ENCODE data around the gene GLIPR1L1. TPM values are rescaled to one million over a fixed set of nuclear protein-coding genes. Genes with fewer than 3 reads are reported as not detected.

Gene GLIPR1L1
- total and polyA plus RNA-seq, 2 donors, result 0.05 TPM; not detected in 1

DNA sequence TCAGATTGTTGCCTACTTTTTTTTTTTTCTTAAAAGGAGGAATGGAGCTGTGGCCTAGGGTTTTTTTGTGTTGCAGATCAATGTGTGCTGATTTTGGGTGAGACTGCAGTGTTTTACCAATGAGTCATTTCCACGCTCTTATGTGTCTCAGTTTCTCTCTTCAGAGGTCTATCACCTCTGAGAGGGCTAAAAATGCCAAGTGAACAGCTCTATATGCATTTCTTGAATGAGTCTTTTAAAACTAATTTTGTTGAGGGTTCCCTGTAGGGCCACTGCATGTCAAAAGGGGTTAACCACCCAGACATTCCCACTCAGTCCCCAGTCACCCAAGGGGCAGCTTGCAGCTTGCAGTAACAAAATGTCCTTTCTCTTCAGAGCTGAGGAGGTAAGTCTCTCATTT lies 32.2 kb downstream of the GLIPR1L1 start:
- 97% methylated on average over 1 of the region's 1 CpG for WGBS
- H3K27ac ChIP-seq (ENCODE audit: low read depth in 1 of 2, low read length in 1 of 2), result no peak overlapping the region

DNA sequence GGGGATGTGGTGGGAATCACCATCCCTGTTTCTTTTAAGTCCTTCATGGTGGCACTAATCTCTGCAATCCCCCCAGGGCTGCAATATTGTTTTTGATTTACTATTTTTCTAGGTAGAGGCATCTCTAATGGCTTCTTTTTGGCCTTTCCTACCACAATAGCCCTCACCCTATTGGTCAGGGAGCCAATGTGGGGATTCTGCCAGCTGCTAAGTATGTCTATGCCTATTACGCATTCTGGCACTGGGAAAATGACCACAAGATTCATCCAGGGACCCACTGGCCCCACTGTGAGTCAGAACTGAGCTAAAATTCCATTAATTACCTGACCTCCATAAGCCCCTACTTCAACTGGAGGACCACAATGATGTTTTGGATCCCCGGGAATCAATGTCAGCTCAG lies 40.5 kb downstream of the GLIPR1L1 start:
- Histone ChIP-seq H3K27ac (ENCODE audit: low read depth in 1 of 2, low read length in 1 of 2) (no peak overlapping the region), H3K4me1 (ENCODE audit: control insufficient read depth in 2 of 2, insufficient read depth in 2 of 2, low read length in 2 of 2) (no peaks in the 10 kb centered on the region), H3K27me3 (ENCODE audit: control insufficient read depth in 2 of 2, insufficient read depth in 1 of 2, low read length in 1 of 2) (no peaks in the 10 kb centered on the region), H3K36me3 (ENCODE audit: control insufficient read depth in 2 of 2, insufficient read depth in 2 of 2, low read length in 1 of 2) (no peaks in the 10 kb centered on the region), H3K9me3 (ENCODE audit: control insufficient read depth in 2 of 2, insufficient read depth in 1 of 2, low read length in 1 of 2) (no peaks in the 10 kb centered on the region), H3K4me3 (ENCODE audit: low read length in 2 of 2) (no peak overlapping the region)
- no peak for DNase-seq (ENCODE audit: low read depth in 6 of 9, low spot score in 9 of 9)
- WGBS, result 97% methylated on average over 2 of the region's 2 CpGs

More for the DNA sequence above, 32.2 kb downstream of the GLIPR1L1 start:
- Histone ChIP-seq H3K36me3 (ENCODE audit: control insufficient read depth in 2 of 2, insufficient read depth in 2 of 2, low read length in 1 of 2) (no peaks in the 10 kb centered on the region), H3K4me3 (ENCODE audit: low read length in 2 of 2) (no peak overlapping the region), H3K9me3 (ENCODE audit: control insufficient read depth in 2 of 2, insufficient read depth in 1 of 2, low read length in 1 of 2) (no peaks in the 10 kb centered on the region), H3K27me3 (ENCODE audit: control insufficient read depth in 2 of 2, insufficient read depth in 1 of 2, low read length in 1 of 2) (no peaks in the 10 kb centered on the region), H3K4me1 (ENCODE audit: control insufficient read depth in 2 of 2, insufficient read depth in 2 of 2, low read length in 2 of 2) (no peaks in the 10 kb centered on the region)
- no peak for DNase-seq (ENCODE audit: low read depth in 6 of 9, low spot score in 9 of 9)

DNA sequence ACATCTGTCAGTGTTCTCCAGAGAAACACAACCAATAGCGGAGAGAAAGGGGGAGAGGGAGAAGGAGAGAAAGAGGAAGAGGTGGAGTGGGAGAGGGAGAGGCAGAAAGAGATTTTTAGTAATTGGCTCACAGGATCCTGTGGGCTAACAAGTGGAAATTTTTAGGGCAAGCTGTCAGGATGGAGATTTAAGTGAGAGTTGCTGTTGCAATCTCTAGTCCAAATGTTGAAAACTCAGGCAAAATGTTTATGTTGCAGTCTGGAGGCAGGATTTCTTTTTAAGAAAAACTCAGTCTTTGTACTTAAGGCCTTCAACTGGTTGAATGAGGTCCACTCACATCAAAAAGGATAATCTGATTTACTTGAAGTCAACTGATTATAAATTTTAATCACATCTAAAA lies 43.9 kb downstream of the GLIPR1L1 start:
- Histone ChIP-seq H3K9me3 (ENCODE audit: control insufficient read depth in 2 of 2, insufficient read depth in 1 of 2, low read length in 1 of 2) (no peaks in the 10 kb centered on the region), H3K4me1 (ENCODE audit: control insufficient read depth in 2 of 2, insufficient read depth in 2 of 2, low read length in 2 of 2) (no peaks in the 10 kb centered on the region), H3K27ac (ENCODE audit: low read depth in 1 of 2, low read length in 1 of 2) (no peak overlapping the region), H3K36me3 (ENCODE audit: control insufficient read depth in 2 of 2, insufficient read depth in 2 of 2, low read length in 1 of 2) (no peaks in the 10 kb centered on the region), H3K4me3 (ENCODE audit: low read length in 2 of 2) (no peak overlapping the region), H3K27me3 (ENCODE audit: control insufficient read depth in 2 of 2, insufficient read depth in 1 of 2, low read length in 1 of 2) (no peaks in the 10 kb centered on the region)
- WGBS, result 98% methylated on average over 1 of the region's 1 CpG
- no peak for DNase-seq (ENCODE audit: low read depth in 6 of 9, low spot score in 9 of 9)

DNA sequence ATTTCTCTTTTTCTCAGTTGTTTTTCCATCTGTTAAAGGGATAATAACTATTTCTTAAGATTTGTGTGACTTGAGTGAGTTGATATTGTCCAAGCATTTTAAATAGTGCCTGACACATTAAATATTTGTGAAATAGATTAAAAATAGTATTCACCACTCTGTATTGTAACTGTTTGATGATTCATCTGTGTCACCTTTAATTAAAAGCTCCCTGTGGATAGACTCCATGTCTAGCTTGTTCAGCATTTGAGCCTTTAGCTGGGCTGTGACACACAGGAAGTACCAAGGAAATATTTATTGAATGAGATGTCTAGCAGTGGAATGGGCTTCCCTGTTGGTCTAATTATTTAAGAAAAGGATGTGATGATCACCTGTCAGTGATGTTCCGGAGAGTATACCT lies 54.6 kb downstream of the GLIPR1L1 start:
- Histone ChIP-seq H3K27me3 (ENCODE audit: control insufficient read depth in 2 of 2, insufficient read depth in 1 of 2, low read length in 1 of 2) (no peaks in the 10 kb centered on the region), H3K27ac (ENCODE audit: low read depth in 1 of 2, low read length in 1 of 2) (no peak overlapping the region), H3K4me1 (ENCODE audit: control insufficient read depth in 2 of 2, insufficient read depth in 2 of 2, low read length in 2 of 2) (peaks cover 4 to 8% of the 10 kb centered on the region in 2 donors), H3K4me3 (ENCODE audit: low read length in 2 of 2) (no peak overlapping the region), H3K36me3 (ENCODE audit: control insufficient read depth in 2 of 2, insufficient read depth in 2 of 2, low read length in 1 of 2) (no peaks in the 10 kb centered on the region), H3K9me3 (ENCODE audit: control insufficient read depth in 2 of 2, insufficient read depth in 1 of 2, low read length in 1 of 2) (no peaks in the 10 kb centered on the region)
- 96% methylated on average over 1 of the region's 1 CpG for WGBS
- DNase-seq (ENCODE audit: low read depth in 6 of 9, low spot score in 9 of 9), result no peak

DNA sequence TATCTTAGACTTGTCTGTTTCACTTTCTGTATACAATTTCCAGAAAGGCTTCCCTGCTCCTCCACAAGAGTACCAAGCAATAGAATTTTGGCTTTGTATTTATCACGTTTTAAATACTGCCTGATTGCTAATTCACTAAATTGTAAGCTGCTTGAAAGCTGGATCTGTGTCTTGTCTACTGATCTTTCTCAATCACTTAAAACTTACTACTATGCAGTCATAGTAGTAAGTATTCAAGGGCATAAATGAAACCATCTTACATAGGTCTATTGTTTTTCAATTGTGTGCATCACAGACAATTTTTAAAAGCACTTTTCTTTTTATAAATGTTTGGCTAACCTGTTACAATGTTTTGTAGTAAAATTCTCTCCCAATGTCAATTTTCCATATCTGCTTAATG lies 55.2 kb downstream of the GLIPR1L1 start:
- Histone ChIP-seq H3K27ac (ENCODE audit: low read depth in 1 of 2, low read length in 1 of 2) (no peak overlapping the region), H3K36me3 (ENCODE audit: control insufficient read depth in 2 of 2, insufficient read depth in 2 of 2, low read length in 1 of 2) (no peaks in the 10 kb centered on the region), H3K27me3 (ENCODE audit: control insufficient read depth in 2 of 2, insufficient read depth in 1 of 2, low read length in 1 of 2) (no peaks in the 10 kb centered on the region), H3K4me3 (ENCODE audit: low read length in 2 of 2) (no peak overlapping the region), H3K9me3 (ENCODE audit: control insufficient read depth in 2 of 2, insufficient read depth in 1 of 2, low read length in 1 of 2) (no peaks in the 10 kb centered on the region), H3K4me1 (ENCODE audit: control insufficient read depth in 2 of 2, insufficient read depth in 2 of 2, low read length in 2 of 2) (peaks cover 4 to 8% of the 10 kb centered on the region in 2 donors)
- peak in 1 of 9 donors; percentile 8 for DNase-seq (ENCODE audit: low read depth in 6 of 9, low spot score in 9 of 9)
- 33% methylated on average over 1 of the region's 1 CpG for WGBS

DNA sequence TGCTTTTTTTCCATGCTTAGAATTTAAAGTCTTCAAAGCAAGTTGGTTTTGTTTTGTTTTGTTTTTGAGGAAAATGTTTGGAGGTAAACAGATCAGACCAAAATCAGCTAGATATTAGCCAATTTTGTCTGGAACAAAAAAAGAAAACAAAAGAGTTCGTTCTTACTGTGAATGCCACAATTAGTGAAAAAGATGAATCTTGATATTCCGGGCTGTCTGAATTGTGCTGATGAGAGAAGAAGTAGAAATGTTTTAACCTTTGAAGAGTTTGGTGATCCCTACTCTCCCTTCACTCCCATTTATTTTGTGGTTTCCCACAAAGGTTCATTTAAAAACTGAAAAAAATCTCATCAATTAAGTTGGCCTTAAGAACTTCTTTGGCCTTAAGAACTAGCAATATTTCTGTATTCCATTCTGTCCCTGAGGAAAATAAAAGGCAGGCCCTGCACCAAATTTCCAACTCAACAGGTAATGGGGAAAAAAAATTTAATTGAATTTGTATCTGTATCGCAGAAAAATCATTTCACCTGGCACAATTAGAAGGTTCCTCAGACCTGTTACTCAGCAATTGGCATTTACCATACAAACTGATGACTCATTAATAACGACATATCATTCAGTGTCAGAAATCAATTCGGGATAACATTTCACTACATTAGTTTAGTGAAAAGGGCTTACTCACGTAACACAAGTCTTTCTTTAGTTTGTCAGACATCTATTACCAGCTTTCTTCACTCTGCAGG lies 55.9 kb downstream of the GLIPR1L1 start:
- WGBS, result 46% methylated on average over 6 of the region's 6 CpGs
- peak in 1 of 9 donors; percentile 9 for DNase-seq (ENCODE audit: low read depth in 6 of 9, low spot score in 9 of 9)

DNA sequence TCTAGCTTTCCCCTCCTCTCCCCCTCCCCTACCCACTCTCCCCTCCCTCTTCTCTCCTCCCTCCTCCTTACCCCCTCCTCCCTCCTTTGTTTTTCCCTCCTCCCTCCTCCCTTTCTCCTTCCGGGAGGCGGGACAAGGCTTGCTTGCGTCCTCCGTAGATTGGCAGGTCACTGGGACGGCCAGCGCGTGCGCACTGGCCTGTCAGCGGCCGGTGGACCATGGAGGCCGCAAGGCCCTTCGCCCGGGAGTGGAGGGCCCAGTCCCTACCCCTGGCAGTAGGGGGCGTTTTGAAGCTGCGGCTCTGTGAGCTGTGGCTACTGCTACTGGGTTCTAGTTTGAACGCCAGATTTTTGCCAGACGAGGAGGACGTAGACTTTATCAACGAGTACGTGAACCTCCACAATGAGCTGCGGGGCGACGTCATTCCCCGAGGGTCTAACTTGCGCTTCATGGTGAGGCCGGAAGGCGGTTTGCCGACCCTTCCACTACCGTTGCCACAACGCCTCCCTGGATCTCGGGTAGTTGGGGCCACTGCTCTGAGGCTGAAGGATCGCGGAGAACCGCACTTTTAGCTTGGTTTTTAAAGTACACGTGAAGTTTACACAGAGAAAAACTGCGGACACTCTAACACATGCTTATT lies 56.5 kb downstream of the GLIPR1L1 start, which contains the start of gene GLIPR1L2:
Gene GLIPR1L2 (plus strand): TSS at position 191 of the 640 bp plus-strand sequence. CDS start 28 bp downstream, at position 219.
- no peaks in the 10 kb centered on the region for H3K27me3 ChIP-seq (ENCODE audit: control insufficient read depth in 2 of 2, insufficient read depth in 1 of 2, low read length in 1 of 2)
- H3K27ac ChIP-seq (ENCODE audit: low read depth in 1 of 2, low read length in 1 of 2), result peak within 1 kb of the TSS; percentile 82 to 96
- H3K4me3 ChIP-seq (ENCODE audit: low read length in 2 of 2), result peak within 1 kb of the TSS; percentile 65 to 80
- DNase-seq (ENCODE audit: low read depth in 6 of 9, low spot score in 9 of 9), result peak; percentile 68 to 93 (median 81)
- no peaks in the 10 kb centered on the region for H3K36me3 ChIP-seq (ENCODE audit: control insufficient read depth in 2 of 2, insufficient read depth in 2 of 2, low read length in 1 of 2)
- WGBS, result 3% methylated on average over 36 of the region's 36 CpGs
- H3K9me3 ChIP-seq (ENCODE audit: control insufficient read depth in 2 of 2, insufficient read depth in 1 of 2, low read length in 1 of 2), result no peaks in the 10 kb centered on the region
- H3K4me1 ChIP-seq (ENCODE audit: control insufficient read depth in 2 of 2, insufficient read depth in 2 of 2, low read length in 2 of 2), result peaks cover 5 to 9% of the 10 kb centered on the region in 2 donors

More for the DNA sequence above, 55.9 kb downstream of the GLIPR1L1 start:
- Histone ChIP-seq H3K4me3 (ENCODE audit: low read length in 2 of 2) (peak overlapping the region; percentile 65 to 80), H3K36me3 (ENCODE audit: control insufficient read depth in 2 of 2, insufficient read depth in 2 of 2, low read length in 1 of 2) (no peaks in the 10 kb centered on the region), H3K4me1 (ENCODE audit: control insufficient read depth in 2 of 2, insufficient read depth in 2 of 2, low read length in 2 of 2) (peaks cover 4 to 8% of the 10 kb centered on the region in 2 donors), H3K27me3 (ENCODE audit: control insufficient read depth in 2 of 2, insufficient read depth in 1 of 2, low read length in 1 of 2) (no peaks in the 10 kb centered on the region), H3K27ac (ENCODE audit: low read depth in 1 of 2, low read length in 1 of 2) (peak overlapping the region; percentile 38 to 96), H3K9me3 (ENCODE audit: control insufficient read depth in 2 of 2, insufficient read depth in 1 of 2, low read length in 1 of 2) (no peaks in the 10 kb centered on the region)

DNA sequence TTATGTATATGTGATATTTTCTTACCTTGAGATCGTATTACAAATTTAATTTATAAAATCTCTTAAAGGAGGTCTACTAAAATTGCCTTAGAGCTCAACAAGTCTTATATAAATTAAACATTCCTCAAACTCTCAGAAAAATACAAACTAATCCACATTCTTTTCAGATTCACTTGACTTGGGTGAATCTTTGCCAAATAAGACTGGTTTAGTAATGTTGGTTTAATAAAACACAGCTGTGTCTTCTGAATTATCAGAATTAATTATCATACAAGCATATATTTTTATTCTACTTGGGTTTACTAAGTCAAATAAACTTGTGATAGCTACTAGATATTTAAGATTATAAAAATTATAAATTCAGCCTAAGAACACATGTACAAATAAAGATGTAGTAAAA lies 69.8 kb downstream of the GLIPR1L1 start:
- H3K27me3 ChIP-seq (ENCODE audit: control insufficient read depth in 2 of 2, insufficient read depth in 1 of 2, low read length in 1 of 2), result no peaks in the 10 kb centered on the region
- H3K9me3 ChIP-seq (ENCODE audit: control insufficient read depth in 2 of 2, insufficient read depth in 1 of 2, low read length in 1 of 2), result no peaks in the 10 kb centered on the region
- H3K36me3 ChIP-seq (ENCODE audit: control insufficient read depth in 2 of 2, insufficient read depth in 2 of 2, low read length in 1 of 2), result no peaks in the 10 kb centered on the region

DNA sequence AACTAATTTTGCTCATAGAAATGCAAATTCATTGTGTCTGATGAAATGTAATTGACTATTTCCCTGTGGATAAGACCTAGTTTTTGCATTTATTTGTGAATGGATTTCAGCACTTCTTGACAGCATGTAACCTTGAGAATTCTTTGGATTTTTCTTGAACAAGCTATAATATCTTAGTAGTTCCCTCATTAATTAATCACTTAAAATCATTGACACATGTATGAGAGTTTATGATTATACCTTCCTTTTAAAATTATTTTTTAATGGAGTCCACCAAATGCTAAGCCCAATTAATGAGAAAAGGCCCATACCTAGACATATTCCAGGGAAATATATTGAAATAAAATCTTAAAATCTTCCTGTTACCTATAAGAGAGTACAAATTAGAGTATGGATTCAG lies 73.2 kb downstream of the GLIPR1L1 start:
- DNase-seq (ENCODE audit: low read depth in 6 of 9, low spot score in 9 of 9), result no peak
- no peaks in the 10 kb centered on the region for H3K4me1 ChIP-seq (ENCODE audit: control insufficient read depth in 2 of 2, insufficient read depth in 2 of 2, low read length in 2 of 2)
- H3K9me3 ChIP-seq (ENCODE audit: control insufficient read depth in 2 of 2, insufficient read depth in 1 of 2, low read length in 1 of 2), result no peaks in the 10 kb centered on the region
- no peak overlapping the region for H3K4me3 ChIP-seq (ENCODE audit: low read length in 2 of 2)
- no peaks in the 10 kb centered on the region for H3K27me3 ChIP-seq (ENCODE audit: control insufficient read depth in 2 of 2, insufficient read depth in 1 of 2, low read length in 1 of 2)
- no peaks in the 10 kb centered on the region for H3K36me3 ChIP-seq (ENCODE audit: control insufficient read depth in 2 of 2, insufficient read depth in 2 of 2, low read length in 1 of 2)
- H3K27ac ChIP-seq (ENCODE audit: low read depth in 1 of 2, low read length in 1 of 2), result no peak overlapping the region

More for the DNA sequence above, 69.8 kb downstream of the GLIPR1L1 start:
- H3K4me3 ChIP-seq (ENCODE audit: low read length in 2 of 2), result no peak overlapping the region
- H3K4me1 ChIP-seq (ENCODE audit: control insufficient read depth in 2 of 2, insufficient read depth in 2 of 2, low read length in 2 of 2), result no peaks in the 10 kb centered on the region
- DNase-seq (ENCODE audit: low read depth in 6 of 9, low spot score in 9 of 9), result no peak
- no peak overlapping the region for H3K27ac ChIP-seq (ENCODE audit: low read depth in 1 of 2, low read length in 1 of 2)
- WGBS, result 96% methylated on average over 1 of the region's 1 CpG

Data from thymus (tissue), 11 donors.